SK-N-SH treated with all-trans-retinoic acid at 6 μM for 48 hours (cell line): Measurements from ENCODE around the gene TRPM5.

Source experiments
- ARNTL ChIP-seq: fragments of 450-650 bp; formaldehyde crosslinking; IDR thresholded peaks from 2 replicates; pipeline ENCODE4 v1.5.0; 2020; ENCODE audit warnings: low read depth, mild to moderate bottlenecking, moderate library complexity, borderline replicate concordance
- CSDC2 ChIP-seq: fragments of 250-450 bp; sonication (Bioruptor Pico); IDR thresholded peaks from 2 replicates; pipeline ENCODE4 v1.5.0; 2020; ENCODE audit warnings: mild to moderate bottlenecking, moderate library complexity
- PPARA ChIP-seq: fragments of 250-450 bp; sonication (Bioruptor Pico); IDR thresholded peaks from 2 replicates; pipeline ENCODE4 v1.5.0; 2020; ENCODE audit warnings: mild to moderate bottlenecking, borderline replicate concordance
- RARB ChIP-seq: fragments of 250-450 bp; sonication (Bioruptor Pico); IDR thresholded peaks from 2 replicates; pipeline ENCODE4 v1.8.0; 2021; ENCODE audit warnings: mild to moderate bottlenecking, moderate library complexity
- TCF4 ChIP-seq: fragments of 250-450 bp; sonication (Bioruptor Pico); IDR thresholded peaks from 2 replicates; pipeline ENCODE4 v1.8.0; 2021; ENCODE audit warnings: mild to moderate bottlenecking, moderate library complexity, borderline replicate concordance
- ZFP3 ChIP-seq: fragments of 250-450 bp; sonication (Bioruptor Pico); IDR thresholded peaks from 2 replicates; pipeline ENCODE4 v1.5.0; 2020; ENCODE audit warnings: mild to moderate bottlenecking, moderate library complexity
- ZFP30 ChIP-seq: fragments of 450-650 bp; formaldehyde crosslinking; IDR thresholded peaks from 2 replicates; pipeline ENCODE4 v1.5.0; 2022; ENCODE audit warnings: mild to moderate bottlenecking, moderate library complexity
- ZNF70 ChIP-seq: fragments of 450-650 bp; formaldehyde crosslinking; IDR thresholded peaks from 2 replicates; pipeline ENCODE4 v1.5.0; 2020; ENCODE audit warnings: mild to moderate bottlenecking, moderate library complexity
- TF ChIP-seq, protein P1 (sequence below): fragments of 250-450 bp; sonication (Bioruptor Pico); IDR thresholded peaks from 2 replicates; pipeline ENCODE4 v1.8.0; 2020; ENCODE audit warnings: mild to moderate bottlenecking, moderate library complexity, borderline replicate concordance
- TF ChIP-seq, protein P2 (sequence below): fragments of 250-450 bp; sonication (Bioruptor Pico); IDR thresholded peaks from 2 replicates; pipeline ENCODE4 v1.8.0; 2021; ENCODE audit warnings: low read depth, mild to moderate bottlenecking, moderate library complexity, borderline replicate concordance
- TF ChIP-seq, protein P3 (sequence below): fragments of 250-450 bp; sonication (Bioruptor Pico); IDR thresholded peaks from 2 replicates; pipeline ENCODE4 v1.5.0; 2020; ENCODE audit warnings: mild to moderate bottlenecking, moderate library complexity
- TF ChIP-seq, protein P4 (sequence below): fragments of 250-450 bp; sonication (Bioruptor Pico); IDR thresholded peaks from 2 replicates; pipeline ENCODE4 v1.5.1; 2020; ENCODE audit warnings: low read depth, mild to moderate bottlenecking, moderate library complexity

DNA sequence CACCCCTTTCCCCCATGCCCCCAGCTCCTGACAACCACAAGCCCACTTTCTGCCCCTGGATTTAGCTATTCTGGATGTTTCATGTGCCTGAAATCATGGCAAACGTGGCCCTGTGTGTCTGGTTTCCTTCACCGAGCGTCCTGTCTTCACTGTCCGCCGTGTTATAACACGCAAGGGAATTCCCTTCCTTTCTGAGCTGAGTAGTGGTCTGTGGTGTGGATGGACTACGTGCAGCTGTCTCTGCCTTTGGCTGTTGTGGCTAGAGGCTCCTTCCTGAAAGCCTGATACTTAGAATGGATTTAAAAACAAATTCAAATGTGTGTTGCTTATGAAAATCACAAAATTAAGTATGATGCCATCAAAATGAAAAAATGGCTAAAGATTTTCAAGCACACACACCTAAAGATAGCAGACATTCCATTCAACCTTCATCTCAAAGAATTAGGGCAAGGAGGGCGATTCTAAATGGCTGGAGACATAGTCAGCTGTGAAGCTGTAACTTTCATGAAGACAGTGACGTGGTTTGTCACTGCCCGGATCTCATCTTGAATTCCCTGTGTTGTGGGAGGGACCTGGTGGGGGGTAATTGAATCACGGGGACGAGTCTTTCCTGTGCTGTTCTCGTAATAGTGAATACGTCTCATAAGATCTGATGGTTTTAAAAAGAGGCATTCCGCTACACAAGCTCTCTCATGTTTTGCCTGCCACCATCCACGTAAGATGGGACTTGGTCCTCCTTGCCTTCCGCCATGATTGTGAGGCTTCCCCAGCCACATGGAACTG is 31.0 kb upstream of the TRPM5 start:
- TF ChIP-seq ARNTL (CRISPR knock-in tag) (no peak), ZNF70 (no peak), RARB (no peak), ZFP3 (no peak), PPARA (CRISPR knock-in tag) (no peak), ZFP30 (no peak), CSDC2 (CRISPR knock-in tag) (no peak), TCF4 (no peak)
- TF ChIP-seq, protein P1, sequence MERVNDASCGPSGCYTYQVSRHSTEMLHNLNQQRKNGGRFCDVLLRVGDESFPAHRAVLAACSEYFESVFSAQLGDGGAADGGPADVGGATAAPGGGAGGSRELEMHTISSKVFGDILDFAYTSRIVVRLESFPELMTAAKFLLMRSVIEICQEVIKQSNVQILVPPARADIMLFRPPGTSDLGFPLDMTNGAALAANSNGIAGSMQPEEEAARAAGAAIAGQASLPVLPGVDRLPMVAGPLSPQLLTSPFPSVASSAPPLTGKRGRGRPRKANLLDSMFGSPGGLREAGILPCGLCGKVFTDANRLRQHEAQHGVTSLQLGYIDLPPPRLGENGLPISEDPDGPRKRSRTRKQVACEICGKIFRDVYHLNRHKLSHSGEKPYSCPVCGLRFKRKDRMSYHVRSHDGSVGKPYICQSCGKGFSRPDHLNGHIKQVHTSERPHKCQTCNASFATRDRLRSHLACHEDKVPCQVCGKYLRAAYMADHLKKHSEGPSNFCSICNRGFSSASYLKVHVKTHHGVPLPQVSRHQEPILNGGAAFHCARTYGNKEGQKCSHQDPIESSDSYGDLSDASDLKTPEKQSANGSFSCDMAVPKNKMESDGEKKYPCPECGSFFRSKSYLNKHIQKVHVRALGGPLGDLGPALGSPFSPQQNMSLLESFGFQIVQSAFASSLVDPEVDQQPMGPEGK (CRISPR knock-in tag), result no peak
- TF ChIP-seq, protein P2, sequence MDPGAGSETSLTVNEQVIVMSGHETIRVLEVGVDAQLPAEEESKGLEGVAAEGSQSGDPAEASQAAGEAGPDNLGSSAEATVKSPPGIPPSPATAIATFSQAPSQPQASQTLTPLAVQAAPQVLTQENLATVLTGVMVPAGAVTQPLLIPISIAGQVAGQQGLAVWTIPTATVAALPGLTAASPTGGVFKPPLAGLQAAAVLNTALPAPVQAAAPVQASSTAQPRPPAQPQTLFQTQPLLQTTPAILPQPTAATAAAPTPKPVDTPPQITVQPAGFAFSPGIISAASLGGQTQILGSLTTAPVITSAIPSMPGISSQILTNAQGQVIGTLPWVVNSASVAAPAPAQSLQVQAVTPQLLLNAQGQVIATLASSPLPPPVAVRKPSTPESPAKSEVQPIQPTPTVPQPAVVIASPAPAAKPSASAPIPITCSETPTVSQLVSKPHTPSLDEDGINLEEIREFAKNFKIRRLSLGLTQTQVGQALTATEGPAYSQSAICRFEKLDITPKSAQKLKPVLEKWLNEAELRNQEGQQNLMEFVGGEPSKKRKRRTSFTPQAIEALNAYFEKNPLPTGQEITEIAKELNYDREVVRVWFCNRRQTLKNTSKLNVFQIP (CRISPR knock-in tag), result no peak
- TF ChIP-seq, protein P3, sequence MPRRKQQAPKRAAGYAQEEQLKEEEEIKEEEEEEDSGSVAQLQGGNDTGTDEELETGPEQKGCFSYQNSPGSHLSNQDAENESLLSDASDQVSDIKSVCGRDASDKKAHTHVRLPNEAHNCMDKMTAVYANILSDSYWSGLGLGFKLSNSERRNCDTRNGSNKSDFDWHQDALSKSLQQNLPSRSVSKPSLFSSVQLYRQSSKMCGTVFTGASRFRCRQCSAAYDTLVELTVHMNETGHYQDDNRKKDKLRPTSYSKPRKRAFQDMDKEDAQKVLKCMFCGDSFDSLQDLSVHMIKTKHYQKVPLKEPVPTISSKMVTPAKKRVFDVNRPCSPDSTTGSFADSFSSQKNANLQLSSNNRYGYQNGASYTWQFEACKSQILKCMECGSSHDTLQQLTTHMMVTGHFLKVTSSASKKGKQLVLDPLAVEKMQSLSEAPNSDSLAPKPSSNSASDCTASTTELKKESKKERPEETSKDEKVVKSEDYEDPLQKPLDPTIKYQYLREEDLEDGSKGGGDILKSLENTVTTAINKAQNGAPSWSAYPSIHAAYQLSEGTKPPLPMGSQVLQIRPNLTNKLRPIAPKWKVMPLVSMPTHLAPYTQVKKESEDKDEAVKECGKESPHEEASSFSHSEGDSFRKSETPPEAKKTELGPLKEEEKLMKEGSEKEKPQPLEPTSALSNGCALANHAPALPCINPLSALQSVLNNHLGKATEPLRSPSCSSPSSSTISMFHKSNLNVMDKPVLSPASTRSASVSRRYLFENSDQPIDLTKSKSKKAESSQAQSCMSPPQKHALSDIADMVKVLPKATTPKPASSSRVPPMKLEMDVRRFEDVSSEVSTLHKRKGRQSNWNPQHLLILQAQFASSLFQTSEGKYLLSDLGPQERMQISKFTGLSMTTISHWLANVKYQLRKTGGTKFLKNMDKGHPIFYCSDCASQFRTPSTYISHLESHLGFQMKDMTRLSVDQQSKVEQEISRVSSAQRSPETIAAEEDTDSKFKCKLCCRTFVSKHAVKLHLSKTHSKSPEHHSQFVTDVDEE (CRISPR knock-in tag), result no peak
- TF ChIP-seq, protein P4, sequence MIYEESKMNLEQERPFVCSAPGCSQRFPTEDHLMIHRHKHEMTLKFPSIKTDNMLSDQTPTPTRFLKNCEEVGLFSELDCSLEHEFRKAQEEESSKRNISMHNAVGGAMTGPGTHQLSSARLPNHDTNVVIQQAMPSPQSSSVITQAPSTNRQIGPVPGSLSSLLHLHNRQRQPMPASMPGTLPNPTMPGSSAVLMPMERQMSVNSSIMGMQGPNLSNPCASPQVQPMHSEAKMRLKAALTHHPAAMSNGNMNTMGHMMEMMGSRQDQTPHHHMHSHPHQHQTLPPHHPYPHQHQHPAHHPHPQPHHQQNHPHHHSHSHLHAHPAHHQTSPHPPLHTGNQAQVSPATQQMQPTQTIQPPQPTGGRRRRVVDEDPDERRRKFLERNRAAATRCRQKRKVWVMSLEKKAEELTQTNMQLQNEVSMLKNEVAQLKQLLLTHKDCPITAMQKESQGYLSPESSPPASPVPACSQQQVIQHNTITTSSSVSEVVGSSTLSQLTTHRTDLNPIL (CRISPR knock-in tag), result no peak
